HG03159 (cell line): ENCODE results near the gene ZNF467.

Experiments
- ATAC-seq: cut with Tn5 transposase; IDR thresholded peaks from one replicate; pipeline ENCODE4 v1.9.1; 2021; ENCODE audit warnings: mild to moderate bottlenecking, moderate library complexity; ENCODE audit not compliant: unreplicated experiment

Gene ZNF467

DNA sequence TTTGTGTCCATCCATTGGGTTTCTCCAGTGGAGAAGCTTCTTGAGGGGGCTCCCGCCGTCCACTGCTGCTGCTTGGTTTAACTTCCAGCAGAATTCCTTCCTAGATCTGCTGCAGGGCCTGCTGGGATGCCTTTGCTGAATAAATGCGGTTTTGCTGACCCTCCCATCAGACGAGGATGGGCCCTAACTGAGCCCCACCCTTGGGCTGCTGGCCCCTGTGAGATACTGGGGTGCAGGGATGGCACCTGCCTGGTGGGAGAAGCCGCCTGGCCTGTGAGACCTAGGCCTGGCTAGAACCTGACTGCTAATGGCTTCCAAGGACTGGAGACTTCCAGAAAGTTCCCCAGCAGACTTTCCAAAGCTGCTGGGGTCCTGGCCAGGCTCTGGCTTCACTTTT is 43.8 kb downstream of the ZNF467 start:
- ATAC-seq: no peak

DNA sequence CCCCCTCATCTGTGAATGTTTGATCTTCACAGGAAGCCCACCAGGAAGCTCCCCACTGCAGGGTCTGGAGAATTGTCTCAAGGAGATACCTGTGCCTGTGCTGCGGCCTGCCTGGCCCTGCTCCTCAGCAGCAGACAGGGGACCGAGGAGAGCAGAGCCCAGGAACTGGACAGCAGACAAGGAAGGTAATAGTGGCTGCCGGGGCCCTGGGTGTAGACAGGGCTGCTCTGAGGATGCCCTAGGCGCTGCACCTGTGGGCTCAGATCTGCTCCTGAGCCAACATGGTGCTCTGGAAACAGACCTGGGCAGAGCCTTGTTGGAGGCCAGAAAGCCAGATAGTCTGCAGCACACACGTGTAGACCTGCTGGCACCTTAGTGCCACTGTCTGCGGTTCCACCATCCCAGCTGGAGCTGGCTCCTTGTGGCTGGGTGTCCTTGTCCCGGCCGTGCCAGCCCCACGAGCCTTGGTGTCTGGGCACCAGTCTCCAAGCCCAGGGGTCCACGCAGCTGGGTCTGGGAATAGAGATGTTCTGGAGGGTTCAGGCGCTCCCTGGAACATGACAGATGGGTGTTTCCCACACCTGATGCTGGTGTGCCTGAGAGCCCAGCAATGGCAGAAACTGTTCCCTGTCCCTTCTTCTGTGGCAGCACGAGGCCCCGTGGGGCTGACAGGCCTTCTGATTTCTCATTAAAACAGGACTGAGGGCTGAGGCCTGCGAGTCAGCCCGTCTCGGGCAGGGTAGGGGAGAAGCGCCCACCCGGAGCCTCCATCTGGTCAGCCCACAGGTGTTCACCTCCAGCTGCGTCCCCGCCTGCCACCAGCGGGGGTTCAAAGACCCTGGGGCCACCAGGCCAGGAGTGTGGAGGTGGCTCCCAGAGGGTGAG is 44.7 kb downstream of the ZNF467 start:
- ATAC-seq: no peak

DNA sequence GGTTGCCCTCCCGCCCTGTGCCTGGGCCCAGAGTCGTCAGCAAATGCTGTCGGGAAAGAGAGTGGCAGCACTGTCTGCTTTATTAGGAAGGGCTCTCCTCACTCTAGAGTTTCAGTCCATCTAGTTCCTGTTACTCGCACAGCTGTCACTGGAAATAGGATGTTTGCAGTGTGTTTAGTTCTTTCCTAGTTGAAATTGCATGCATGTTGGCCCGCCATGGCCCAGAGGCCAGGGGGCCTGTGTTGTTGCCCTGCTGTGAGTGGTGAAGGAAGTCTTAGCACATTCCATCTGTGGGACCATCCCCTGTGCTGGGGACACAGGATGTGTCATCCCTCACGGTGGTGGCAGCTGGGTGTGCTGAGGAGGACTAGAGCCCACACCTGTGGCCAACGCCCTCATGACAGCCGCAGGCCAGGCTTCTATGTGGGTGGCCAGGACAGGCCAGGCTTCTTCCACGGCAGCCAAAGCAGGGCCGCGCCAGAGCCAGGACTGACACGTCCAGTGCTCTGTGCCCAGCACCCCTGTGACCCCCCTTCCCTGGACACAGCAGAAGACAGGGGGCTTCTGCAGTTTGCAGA is 45.4 kb downstream of the ZNF467 start:
- ATAC-seq: no peak

DNA sequence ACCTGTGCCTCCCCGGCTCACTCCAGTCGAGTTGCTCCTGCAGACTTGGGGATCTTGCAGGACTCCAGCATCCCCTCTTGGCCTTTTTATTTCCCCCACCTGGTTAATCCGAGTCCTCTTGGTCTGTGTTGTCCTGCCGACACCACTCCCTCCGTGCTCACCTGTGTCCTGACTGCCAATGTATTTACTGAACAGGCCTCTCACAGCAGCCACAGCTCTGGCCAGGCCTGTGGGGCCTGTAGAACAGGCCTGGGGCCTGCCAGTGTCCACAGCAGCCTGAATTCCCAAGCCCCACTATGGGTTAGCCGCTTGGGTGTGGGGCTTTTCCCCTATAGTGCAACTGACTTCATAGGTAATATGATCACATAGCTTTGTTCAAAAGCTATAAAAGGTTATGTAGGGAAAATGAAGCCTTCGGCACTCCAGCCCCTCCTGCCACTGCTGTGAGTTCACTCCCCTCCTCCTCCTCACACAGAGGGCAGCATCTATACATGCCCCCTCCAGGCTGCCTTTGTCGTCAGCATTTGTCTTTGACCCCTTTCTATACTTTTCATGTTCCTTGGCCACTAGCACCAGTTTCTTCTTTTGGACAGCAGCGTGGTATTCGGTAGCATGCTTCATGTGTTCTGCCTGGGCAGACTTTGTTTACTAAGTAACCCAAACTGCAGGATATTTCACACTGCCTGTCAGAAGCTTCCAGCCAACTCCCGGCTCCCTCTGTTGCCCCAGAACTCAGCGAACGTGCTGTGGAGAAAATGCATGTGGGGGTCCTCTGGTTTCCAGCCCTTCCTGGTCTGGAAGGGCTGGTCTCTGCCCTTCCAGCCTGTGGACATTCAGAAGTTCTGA is 46.1 kb downstream of the ZNF467 start:
- ATAC-seq: no peak

DNA sequence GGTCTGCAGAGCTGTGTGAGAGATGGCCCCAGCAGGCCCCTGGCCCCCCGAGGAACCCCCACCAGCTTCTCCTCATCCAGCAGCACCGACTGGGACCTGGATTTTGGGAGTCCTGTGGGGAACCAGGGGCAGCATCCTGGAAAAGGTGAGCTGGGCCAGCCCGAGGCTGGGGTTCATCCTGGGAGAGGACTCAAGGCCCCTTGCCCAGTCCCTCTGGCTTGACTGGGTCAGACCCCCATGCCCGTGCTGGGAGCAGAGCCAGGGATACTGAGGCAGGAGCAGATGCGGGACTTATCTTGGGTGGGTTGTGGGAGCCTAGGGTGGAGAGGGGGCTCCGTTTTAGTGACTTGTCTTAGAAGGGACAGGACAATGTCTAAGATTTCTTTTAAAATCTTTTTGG is 47.5 kb downstream of the ZNF467 start:
- no peak for ATAC-seq

DNA sequence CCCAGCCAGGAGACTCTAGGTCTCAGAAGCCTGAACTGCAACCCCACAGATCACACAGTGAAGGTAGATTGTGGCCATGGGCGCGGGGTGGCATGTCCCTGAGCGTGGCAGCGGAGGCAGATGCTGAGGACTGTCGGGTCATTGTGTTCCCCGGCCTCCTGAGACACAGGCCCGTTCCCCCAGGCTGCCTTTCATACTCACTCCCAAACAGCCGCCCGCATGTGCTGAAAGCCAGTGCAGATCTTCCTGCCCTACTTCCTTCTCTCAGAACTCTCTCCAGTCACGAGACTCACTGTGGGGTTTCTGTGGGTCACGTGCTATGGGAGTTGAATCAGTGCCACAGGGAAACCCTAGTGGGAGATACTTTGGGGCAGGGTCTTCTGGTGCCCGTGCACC is 48.0 kb downstream of the ZNF467 start:
- no peak for ATAC-seq

DNA sequence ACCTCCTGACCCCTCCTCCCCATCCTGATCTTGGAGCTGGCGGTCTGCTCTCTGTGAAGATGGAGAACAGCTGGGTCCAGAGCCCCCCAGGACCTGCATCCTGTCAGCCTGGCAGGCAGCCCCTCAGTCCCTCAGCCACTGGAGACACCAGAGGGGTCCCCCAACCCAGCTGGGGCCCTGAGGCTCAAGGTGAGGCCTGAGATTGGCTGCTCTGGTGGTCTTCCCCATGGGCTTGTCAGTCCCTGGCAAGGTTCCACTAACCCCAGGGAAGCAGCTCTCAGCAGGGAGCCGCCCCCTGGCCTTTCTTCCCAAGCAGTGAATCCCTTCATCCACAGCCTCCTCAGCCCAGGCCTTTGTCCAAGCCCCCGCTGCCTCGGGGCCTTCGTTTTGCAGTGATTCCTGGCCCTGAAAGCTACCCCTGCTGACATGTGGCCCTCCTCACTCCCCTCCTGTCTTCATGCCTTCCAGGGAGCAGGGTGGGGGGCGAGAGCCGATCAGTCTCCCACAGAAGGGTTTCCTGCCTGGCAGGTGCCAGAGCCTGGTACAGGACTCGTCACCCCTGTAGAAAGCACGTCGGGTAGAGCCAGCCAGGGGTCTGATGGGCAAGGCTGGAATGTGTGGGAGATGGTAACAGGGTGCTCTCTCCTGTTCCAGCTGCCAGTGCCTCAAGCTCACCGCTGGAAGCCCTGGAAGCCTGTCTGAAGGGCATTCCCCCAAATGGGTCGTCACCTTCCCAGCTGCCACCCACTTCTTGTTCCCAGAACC is 48.5 kb downstream of the ZNF467 start:
- ATAC-seq: no peak

DNA sequence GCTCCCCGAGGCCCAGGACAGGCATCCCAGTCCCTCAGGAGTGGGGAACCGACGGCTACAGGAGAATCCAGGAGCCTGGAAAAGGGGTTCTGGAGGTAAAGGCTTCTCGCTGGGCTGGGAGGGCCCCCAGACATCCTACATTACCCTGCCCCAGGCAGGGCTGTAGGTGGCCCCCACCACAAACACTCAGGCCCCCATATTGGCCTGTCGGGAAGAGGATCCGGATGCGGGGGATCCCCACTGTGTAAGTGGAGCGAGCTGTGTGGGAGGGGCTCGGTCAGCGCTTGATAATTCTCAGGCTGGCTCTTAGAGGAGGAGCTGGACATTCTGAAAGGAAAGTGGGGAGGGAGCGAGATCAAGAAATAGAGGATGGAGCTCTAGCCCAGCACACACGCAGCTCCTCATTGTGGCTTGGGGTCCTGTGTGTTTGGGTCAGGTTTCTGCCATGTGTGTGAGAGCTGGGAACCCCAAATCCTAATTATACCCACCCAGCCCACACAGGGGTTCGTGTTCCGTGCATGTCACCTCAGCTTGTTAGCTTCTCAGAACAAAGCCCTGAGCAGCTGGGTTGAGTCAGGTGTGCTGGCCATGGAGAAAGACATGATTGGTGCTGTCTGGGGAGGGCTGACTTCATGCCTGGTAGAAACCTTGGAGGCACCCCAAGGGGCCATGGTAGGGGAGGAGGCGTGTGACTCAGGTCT is 49.4 kb downstream of the ZNF467 start:
- ATAC-seq: no peak

DNA sequence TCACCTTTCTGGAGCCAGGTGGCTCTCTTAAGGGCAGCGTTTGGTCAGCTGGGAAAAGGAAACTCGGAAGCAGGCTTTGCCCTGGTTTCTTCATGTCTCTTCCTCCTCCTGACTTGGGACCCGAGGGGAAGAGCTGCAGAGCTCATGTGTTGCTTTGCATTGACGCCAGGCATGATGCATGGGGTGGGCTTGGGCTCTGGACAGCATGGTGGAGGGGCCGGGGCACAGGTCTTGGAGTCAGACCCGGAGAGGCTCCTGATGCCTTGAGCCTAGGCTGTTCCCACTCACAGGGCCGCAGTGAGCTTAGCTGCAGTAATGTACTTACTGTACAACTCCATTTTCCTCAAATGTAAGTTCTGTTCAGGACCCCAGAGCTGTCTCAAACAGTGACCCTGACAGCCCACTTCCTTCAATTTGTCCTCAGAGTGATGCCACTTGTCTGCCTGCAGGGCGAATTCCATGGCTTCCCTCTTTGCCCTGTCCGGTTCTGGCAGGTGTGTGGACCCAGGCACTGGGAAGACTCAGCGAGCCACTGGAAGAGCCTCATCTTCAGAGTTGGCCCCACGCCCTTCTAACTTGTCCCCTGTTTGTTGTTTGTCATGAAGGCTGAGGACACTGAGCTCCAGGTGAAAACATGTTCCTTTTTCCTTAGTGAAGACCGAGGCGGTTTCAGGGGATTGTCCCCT is 50.2 kb downstream of the ZNF467 start:
- ATAC-seq: no peak

DNA sequence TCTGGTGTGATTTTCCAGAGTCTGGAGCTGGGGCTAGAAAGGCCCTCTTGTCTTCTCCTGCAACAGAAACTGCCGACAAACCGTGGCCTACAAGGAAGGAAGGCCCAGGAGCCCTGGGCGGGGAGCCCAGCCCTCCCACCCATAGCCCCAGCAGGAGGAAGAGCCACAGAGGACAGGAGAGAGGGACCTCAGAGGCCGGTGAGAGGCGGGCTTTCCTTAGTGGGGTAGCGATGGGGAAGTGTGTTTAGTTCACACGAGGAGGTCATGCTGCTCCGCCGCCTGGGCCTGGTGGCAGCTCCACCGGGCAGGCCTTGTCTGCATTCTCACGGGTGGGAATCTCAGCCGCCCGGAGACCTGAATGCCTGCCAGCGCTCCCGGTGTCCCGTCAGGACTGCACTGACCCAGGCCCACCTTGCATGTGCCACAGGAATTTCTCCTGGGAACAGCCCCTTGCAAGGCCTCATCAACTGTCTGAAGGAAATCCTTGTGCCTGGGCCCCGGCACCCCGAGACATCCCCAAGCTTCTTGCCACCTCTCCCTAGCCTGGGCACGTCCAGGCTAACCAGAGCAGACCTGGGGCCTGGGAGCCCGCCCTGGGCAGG is 50.9 kb downstream of the ZNF467 start:
- ATAC-seq: no peak

DNA sequence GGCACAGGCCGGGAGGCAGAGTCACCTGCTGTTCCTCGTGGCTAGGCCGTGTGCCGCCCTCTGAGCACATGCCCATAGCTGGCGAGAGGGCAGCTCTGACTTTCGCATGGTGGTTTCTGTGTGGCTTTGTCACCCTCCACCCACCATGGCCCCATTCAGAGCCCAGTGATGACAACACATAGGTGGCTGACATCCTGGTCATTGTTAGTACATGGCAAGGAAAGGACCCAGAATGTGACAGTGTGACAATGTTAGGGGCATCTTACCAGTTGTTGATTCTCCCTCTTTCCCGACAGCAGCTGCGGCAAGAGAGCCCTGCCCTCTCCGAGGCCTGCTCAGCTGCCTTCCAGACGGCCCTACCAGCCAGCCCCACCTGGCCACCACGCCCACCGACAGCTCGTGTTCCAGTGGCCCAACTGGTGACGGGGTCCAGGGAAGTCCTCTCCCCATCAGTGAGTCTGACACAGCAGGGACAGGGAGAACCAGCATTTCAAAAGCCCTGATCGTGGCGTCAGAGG is 52.2 kb downstream of the ZNF467 start:
- ATAC-seq: no peak

DNA sequence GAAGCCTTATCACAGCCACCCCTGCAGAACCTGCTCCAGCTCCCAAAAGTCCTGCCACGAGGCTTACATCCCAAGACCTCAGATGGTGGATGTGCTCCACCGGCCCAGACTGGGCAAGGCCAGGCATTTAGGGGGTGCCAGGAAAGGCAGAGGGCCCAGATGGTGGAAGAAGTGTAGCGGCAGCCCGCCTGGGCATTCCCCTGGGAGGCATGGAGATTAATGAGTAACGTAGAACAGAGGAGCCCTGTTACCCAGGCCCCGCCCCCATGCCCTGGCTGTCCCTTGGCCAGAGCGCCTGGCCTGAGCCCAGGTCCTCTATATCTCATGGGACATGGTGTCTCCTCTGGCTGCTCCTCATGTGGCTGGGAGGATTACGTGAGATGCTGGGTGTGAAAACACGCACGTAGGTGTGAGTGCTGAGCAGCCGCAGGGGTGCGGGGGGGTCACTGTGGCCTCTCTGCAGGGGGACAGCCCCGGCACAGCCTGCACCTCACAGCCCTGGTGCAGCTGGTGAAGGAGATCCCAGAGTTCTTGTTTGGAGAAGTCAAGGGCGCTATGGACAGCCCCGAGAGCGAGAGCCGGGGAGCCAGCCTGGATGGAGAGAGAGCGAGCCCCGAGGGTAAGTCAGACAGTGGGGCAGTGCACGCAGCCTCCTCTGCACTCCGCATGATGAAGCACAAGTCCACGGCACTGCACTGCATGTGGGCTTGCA is 52.9 kb downstream of the ZNF467 start:
- no peak for ATAC-seq

DNA sequence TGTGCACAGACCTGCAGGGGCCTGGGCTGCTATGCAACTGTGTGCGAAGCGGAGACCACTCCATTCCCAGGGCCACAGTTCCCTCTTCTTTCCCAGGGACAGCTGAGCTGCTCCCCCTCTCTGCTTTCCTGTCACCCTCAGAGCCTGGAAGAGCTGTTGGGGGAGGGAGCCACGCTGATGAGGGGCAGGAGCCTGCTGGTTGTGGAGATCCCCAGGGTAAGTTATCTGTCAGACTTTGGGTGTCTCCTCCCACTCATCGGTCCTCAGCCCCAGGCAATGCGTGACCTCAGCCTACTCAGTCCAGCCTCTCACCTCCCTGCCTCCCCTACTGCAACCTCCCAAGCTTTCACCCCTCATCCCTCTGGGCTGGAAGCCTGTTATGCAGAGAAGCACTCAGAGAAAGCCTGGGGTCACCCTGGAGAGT is 53.5 kb downstream of the ZNF467 start:
- no peak for ATAC-seq

DNA sequence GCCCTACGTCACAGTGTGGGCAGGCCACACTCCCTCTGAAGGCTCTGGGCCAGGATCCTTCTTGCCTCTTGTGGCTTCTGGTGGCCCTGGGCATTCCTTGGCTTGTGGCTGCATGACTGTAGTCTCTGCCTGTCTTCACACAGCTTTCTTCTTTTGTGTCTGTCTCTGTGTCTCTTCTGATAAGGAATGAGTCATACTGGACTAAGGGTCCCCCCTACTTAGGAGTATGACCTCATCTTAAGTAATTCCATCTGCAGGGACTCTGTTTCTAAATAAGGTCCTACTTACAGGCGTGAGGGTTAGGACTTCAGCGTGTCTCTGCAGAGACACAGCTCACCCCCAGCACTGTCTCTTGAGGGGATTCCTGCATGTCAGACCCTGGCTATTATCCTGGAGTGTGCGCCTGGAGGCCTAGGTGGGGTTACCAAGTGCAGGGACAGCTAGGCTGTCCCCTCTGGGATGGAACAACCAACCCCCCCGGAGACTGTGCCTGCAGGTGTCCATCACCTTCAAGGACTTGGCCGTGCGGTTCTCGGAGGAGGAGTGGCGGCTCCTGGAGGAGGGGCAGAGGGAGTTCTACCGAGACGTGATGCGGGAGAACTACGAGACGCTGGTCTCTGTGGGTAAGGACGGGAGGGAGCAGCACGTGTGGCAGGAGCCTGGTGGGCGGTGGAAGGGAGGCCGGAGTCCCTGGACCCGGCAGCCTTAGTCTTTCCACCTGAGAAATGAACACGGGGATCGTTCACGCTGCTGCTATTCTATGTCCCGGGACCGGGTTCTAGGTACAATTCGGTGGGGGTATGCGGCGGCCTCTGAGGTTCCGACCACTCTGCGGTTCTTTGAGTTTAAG is 54.1 kb downstream of the ZNF467 start:
- no peak for ATAC-seq

DNA sequence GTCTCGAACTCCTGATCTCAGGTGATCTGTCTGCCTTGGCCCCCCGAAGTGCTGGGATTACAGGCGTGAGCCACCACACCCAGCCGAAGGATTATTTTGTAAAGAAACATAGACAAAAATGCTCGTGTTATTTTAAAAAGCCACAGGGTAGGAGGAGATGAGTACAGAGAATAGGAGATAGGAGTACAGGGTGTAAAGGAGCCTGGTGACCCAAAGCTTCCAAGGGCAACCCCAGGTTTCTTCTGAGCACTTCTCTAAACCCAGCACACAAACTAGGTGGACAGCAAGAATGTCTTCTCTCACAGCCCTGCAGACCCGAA is 54.7 kb downstream of the ZNF467 start:
- no peak for ATAC-seq

DNA sequence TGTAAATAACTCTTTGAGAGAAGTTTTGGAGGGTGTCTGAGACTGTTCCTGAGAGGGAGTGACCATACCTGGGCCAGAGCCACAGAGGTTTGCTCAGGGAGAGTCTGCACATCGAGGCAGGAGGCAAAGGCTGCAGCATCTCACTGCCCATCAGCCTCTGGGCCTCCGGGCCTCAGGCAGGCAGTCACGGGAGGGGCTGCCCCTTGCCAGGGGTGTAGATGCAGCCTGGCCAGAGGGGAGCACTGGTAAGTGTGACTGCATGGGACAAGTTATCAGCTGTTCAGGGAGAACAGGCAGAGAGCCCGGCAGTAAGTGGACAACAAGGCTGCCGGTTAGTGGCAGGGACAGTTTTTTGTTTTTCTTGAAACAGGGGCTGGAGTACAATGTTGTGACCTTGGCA is 55.9 kb downstream of the ZNF467 start:
- ATAC-seq: no peak

DNA sequence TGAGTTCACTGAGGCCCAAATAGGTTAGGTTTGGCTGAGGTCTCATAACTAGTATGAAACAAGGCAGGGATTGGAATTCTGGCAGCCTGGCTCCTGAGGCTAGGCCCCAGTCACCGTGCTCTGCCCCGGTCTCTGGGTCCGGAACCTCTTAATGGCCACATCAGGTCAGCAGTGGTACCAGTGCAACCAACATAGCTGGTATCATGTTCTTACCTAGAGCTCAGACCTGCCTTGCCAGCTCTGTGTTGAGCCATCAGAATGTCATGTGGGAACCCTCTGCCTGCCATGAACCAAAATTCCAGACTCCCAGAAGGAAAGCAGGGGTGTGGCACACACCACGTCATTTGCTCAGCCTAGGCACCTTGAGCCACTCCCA is 56.5 kb downstream of the ZNF467 start:
- no peak for ATAC-seq
